ENCODE data around the gene SSBP2.
"Not testable (repeated sequence)": the region's sequence is repeated elsewhere in the genome, so short reads cannot be mapped to it uniquely, and the experiment has no call there.

Gene SSBP2

GRCh38 chr5:81657386-81657785 lies 93.5 kb downstream of the SSBP2 start:
- no peak for DNase-seq (ENCODE audit: low read depth)

- DNase-seq (ENCODE audit: low read depth): no peak
These were observed 94.1 kb downstream of the SSBP2 start for GRCh38 chr5:81656783-81657182.

DNA sequence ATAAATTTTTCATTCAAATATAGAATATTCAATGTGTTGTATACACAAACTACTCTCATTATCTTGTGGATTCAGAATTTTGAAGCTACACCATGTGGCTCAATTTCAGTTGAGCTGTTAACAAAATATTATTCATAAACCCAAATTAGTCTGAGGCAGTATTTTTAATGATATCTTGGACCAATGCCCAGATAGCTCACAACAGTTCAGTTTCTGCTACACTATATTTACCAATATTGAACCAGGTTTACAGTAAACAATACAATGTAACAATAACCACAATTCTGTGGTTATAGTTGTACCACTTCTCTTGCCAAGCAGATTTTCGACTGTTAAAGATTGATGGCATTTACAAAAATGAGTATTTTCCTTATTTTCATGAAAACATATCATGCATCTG lies 99.9 kb downstream of the SSBP2 start:
- no peak for DNase-seq (ENCODE audit: low read depth)

DNA sequence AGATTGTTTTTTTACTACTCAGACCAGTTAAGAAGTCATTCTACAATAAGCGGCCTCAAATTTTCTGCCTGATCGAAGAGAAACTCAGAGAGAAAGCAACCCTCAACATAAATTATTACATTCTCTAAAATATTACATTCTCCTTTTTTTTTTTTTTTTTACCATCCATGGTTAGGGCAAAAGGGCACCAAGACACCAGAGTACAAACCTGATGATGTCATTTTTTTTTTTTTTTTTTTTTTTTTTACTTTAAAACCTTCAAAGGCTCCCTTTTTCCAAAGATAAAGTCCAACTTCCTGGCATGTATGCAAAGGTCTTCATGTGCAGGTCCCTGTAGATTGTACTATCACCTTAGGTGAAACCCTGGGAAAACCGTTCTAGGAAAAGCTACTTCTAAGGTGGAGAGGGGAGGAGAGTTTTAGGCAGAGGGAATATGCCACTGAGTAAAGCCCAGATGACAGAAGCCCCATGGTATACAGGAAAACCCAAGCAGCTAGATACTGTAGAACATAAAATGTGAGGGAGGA lies 104.4 kb downstream of the SSBP2 start:
- no peak for DNase-seq (ENCODE audit: low read depth)

- DNase-seq (ENCODE audit: low read depth): no peak
These were observed 108.7 kb downstream of the SSBP2 start for GRCh38 chr5:81642210-81642609.

DNA sequence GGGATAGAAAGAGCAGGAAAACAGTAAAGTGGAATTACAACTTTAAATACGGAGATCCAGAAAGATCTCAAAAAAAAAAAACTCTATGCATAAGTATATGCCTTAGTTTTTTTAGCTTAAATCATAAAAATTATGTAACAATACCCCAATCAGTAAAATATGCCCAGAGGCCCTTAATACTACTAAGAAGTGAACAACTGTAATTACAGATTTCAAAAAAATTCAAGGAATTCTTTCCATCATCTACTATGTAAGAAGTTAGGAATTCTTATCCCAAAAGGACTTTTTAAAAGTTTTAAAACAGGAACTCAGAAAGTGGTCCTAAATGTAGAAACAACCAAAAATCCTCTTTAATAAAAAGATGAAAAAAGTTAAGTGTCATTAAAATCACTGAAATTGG lies 111.3 kb downstream of the SSBP2 start:
- no peak for DNase-seq (ENCODE audit: low read depth)

GRCh38 chr5:81638471-81638870 lies 112.4 kb downstream of the SSBP2 start:
- no peak for DNase-seq (ENCODE audit: low read depth)

DNA sequence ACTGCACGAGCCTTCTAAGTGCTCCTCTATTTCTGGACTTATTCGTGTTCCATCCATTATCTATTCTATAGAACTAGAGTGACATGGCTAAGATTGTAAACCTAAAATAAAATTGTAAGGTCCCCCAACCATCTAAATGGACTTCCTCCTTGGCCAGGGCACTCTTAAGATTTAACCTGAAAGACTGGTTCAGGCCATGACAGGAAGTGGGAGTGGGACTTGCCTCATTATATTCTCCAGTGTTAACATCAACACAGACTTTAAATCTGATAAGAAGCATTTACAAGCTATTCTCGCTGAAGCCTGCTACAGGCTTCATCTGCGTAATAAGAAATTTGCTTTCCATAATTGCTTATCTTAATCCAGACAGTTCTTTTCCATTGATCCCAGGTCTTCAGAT lies 117.0 kb downstream of the SSBP2 start:
- DNase-seq (ENCODE audit: low read depth): no peak

- DNase-seq (ENCODE audit: low read depth): no peak
These were observed 117.4 kb downstream of the SSBP2 start for GRCh38 chr5:81633471-81633870.

DNA sequence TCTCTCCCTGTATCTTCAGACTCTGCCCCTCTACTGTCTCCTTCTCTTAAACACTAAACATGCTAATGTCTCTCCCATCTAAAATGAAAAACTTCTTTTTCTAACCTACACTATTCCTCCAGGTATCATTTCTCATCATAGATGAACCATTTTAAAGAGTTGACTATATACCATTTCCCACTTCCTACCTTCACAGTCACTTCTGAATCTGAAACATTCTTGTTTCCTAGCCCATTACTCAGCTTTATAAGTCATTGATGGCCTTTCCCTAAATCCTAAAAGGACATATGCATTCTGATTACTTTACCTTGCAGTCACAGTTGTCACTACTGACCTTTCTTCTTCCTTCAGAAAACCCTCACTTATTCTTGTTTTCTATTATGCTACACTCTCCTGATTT lies 118.2 kb downstream of the SSBP2 start:
- no peak for DNase-seq (ENCODE audit: low read depth)

- DNase-seq (ENCODE audit: low read depth): no peak
These were observed 119.3 kb downstream of the SSBP2 start for GRCh38 chr5:81631621-81632020.

DNA sequence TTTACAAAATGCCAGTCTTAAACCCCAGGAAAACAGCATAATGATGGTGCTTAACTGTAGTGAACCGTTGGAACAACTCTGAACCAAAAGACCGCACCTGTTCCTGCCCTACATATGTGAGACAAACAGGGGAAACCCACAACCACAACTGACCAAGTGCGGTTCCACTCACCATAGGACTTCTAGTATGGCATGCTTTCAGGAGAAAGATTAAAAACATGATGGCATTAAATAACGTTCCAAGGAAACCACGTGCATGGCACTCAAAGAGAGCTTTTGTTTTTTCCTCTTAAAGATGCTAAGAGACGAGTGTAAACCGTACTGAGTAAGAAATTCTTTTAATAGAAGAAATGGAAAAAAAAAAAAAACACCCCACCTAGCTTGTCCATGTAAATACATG lies 119.8 kb downstream of the SSBP2 start:
- no peak for DNase-seq (ENCODE audit: low read depth)

- no peak for DNase-seq (ENCODE audit: low read depth)
These were observed 120.2 kb downstream of the SSBP2 start for GRCh38 chr5:81630684-81631083.

GRCh38 chr5:81629986-81630385 lies 120.9 kb downstream of the SSBP2 start:
- no peak for DNase-seq (ENCODE audit: low read depth)

GRCh38 chr5:81628061-81628460 lies 122.8 kb downstream of the SSBP2 start:
- DNase-seq (ENCODE audit: low read depth): not testable (repeated sequence)

- DNase-seq (ENCODE audit: low read depth): no peak
These were observed 124.4 kb downstream of the SSBP2 start for GRCh38 chr5:81626524-81626923.

DNA sequence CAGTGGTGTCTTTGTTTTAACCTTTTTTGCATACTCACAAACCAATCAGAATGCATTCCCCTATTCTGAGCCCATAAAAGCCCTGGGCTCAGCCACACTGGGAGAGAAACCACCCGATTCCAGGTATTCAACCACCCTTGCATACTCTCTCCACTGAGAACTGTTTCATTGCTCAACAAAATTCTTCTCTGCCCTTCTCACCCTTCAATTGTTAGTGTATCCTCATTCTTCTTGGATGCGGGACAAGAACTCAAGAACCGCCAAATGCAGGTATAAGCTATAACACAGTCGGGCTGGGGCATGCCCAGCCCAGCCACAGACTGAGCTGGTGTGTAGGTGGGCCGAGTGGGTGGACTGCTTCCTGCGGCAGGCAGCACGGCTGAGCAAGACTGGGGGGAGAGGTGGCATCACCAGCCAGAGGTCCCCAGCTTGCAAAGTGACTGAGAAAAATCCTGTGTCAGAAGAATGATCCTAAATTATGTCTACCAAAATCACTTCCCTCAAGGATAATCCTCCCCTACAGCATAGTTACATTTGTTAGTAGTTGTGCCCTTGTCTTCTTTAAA lies 141.0 kb downstream of the SSBP2 start:
- no peak for DNase-seq (ENCODE audit: low read depth)

DNA sequence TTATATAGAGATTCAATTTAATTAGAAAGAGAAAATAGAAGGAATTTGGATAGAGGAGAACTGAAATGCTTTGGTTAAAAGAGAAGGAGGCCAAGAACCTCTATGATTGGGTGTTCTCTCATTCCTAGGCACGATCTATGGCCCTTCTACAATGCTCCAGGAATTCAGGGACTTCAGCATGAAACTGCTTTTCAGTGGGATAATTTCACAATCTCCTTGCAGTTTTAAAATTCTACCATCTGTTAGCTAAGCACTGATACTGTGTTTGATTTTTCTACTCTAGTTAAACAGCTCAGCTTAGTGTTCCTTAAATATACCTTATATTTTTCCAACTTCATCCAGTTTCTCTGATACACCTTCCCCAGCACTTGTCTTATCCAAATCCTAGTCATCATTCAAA lies 141.9 kb downstream of the SSBP2 start:
- no peak for DNase-seq (ENCODE audit: low read depth)

GRCh38 chr5:81607693-81608092 lies 143.2 kb downstream of the SSBP2 start:
- DNase-seq (ENCODE audit: low read depth): no peak

DNA sequence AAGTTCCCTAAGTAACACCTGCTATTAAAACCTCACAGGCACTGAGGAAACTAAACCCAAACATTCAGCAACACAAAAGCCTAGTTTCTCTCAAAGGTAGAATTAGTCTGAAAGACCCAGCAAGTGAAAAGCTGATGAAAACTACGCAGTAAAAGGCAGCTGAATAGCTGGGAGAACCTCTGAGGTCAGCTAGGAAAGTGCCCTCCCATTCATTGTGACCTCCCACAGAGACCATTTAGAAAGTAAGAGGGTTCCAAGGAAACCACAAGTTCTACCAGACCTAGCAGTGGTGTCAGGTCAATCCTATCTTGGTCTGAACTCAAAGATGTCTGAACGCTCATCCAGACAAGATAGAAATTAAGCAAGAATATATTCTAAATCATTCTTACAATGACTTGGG lies 144.7 kb downstream of the SSBP2 start:
- no peak for DNase-seq (ENCODE audit: low read depth)

DNA sequence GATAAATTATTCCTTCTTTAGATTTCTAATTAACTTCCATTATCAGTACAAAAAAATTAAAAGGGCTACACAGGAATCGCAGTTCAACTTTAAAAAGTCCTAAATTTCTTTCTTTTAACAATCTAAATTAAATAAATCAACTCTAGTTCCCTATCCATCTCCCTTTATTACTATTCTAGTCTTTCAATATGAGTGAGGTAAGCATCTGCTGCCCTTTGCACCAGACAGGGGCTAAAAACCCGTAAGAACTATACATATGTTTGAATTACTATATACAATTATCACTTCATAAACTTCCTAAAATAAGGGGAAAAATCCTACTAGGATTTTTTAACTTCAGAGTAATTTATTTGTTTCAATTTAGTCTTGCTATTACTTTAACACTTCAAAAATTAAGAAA lies 145.6 kb downstream of the SSBP2 start:
- no peak for DNase-seq (ENCODE audit: low read depth)

DNA sequence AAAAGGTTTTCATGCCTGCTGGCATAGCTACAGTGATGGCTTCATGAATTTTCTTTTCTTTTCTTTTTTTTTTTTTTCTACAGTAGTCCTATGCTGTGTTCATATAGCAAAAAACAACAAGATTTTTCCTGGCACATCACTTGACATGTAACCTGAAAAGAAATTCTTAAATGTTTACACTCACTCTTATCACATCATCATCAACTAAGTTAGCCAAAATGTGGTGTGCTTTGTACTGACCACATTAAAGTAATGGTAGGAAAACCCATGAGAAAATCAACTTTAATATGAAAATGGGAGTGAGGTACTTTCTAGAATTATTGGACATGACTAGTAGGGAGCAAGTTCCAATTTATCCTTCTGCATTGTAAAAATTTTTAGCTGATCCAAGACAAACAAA lies 146.7 kb downstream of the SSBP2 start:
- no peak for DNase-seq (ENCODE audit: low read depth)

DNA sequence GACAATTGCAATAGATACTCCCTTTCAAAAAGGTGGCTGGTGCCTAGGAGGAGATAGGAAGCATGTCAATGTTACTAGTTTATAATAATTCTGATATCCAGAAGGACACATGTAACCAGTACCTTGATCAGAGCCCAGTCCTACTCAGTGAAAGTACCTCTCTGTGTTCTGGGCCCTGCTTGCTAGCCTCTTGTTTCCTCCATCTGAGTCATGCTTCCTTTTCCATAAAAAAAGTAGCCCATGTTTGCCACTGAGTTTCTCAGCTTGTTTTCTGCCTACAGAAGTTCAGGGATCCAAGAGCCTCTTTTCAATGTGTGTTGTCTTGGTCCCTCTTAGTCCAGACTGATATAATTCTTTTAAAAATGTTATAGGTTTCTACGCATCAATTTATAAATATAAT lies 149.0 kb downstream of the SSBP2 start:
- DNase-seq (ENCODE audit: low read depth): no peak

DNA sequence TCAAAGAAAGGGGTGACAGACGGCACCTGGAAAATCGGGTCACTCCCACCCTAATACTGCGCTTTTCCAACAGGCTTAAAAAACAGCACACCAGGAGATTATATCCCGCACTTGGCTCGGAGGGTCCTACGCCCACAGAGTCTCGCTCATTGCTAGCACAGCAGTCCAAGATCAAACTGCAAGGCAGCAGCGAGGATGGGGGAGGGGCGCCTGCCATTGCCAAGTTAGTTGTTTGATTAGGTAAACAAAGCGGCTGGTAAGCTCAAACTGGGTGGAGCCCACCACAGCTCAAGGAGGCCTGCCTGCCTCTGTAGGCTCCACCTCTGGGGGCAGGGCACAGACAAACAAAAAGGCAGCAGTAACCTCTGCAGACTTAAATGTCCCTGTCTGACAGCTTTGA lies 158.8 kb downstream of the SSBP2 start:
- not testable (repeated sequence) for DNase-seq (ENCODE audit: low read depth)
